ENCODE data around the gene CCDC71L.
"Not testable (repeated sequence)": the region's sequence is repeated elsewhere in the genome, so short reads cannot be mapped to it uniquely, and the experiment has no call there.

The CCDC71L gene

DNA sequence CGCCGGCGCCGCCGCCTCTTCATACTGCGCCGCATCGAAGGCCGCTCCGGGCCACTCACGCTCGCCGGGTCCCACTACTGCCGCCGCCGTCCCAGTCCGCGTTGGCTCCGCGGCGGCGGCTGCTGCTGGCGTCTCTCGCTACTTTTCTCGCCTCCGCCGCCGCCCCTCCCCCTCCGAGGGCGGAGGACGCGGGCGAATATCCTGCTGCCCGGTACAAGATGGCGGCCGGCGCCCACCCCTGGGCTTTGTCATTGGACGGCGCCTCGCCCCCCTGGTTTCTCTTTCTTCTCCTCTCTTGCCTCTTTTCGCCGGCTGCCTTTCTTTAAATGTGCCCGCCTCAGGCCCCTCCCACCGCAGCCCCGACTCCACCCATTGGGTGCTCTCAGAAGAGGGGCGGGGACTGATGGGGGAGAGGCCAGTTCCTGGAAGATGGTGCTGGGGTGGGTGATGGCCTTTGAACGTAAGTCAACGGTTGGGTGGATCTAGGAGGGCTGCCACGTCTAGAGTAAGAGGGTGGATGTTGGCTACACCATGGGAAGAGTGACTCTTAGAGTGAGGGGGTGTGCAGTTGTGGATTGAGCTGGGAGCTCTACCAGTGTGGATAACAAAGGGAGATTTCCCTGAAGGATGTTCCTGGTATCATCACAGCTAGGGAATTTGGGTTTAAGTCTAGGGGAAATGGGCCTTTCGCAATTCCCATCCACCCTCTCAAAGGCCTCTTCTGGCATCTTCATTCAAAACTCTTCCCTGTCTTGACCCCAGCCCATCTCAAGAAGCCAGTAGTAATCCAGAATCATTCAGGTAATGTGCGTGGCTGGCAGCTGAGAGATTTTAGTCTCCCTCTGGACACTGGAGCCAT is at the start of gene CCDC71L:
Gene CCDC71L, minus strand, starts transcription at position 297 of the 859 bp plus-strand sequence. Its CDS starts 262 bp downstream, at position 35.
- H3K9ac ChIP-seq = peak within 1 kb of the TSS; percentile 92
- H3K9me3 ChIP-seq = no peaks in the 10 kb centered on the region
- no peaks in the 10 kb centered on the region for H3K27me3 ChIP-seq
- peak within 1 kb of the TSS; percentile 93 for H3K27ac ChIP-seq
- peaks cover 27% of the 10 kb centered on the region for H3K4me1 ChIP-seq
- H3K4me3 ChIP-seq = peak within 1 kb of the TSS; percentile 91
- peak within 1 kb of the TSS; percentile 91 for H3K4me2 ChIP-seq
- no peaks in the 10 kb centered on the region for H3K36me3 ChIP-seq
- no peaks in the 10 kb centered on the region for H4K20me1 ChIP-seq
- no peak for TF ChIP-seq Cebpa-rat (IDR thresholded peaks at IDR 0.05)

DNA sequence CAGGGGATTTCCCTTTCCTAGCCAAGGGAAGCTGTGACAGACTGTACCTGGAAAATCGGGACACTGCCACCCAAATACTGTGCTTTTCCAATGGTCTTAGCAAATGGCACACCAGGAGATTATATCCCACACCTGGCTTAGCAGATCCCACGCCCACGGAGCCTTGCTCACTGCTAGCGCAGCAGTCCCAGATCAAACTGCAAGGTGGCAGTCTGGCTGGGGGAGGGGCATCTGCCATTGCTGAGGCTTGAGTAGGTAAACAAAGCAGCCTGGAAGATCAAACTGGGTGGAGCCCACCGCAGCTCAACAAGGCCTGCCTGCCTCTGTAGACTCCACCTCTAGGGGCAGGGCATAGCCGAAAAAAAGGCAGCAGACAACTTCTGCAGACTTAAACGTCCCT is 48.6 kb upstream of the CCDC71L start:
- H3K9me3 ChIP-seq, H3K27ac ChIP-seq, H3K27me3 ChIP-seq, H3K4me3 ChIP-seq, H3K4me1 ChIP-seq, H3K36me3 ChIP-seq, H3K4me2 ChIP-seq, H3K9ac ChIP-seq, H4K20me1 ChIP-seq: not testable (repeated sequence)

DNA sequence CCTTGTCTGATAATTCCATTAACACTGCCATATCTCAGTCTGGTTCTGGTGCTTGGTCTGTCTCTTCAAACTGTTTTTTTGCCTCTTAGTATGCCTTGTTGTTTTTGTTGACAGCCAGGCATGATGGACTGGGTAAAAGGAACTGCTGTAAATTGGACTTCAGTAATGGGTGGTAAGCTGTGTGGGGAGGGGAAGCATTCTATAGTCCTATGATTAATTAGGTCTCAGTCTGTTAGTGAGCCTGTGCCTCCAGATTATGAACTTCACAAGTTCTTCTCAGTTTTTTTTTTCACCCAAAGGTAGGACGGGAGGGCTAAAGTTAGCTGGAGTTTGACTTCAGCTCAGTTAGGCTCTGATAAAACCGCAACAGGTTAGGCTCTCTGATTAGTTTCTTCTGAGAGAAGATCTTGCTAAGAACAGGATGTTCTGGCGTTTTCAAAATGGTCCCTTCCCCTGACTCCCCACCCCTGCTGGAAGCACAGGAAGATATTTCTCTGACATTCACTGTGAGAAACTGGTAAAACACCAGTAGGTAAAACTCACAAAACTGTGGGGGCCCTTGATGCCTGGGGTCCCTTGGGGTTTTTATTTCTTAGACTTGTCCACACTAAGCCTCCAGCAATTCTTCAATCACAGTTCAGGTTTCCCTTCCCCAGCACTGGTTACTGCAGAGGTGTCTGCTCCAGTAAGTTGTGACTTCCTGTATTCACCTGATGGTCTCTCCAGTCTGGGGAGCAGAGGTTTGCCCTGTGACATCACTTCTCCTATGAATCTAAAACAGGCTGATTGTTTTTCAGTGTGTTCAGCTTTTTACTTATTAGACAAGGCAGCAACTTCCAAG is 43.3 kb upstream of the CCDC71L start:
- Histone ChIP-seq H3K27ac (no peak overlapping the region), H4K20me1 (no peaks in the 10 kb centered on the region), H3K4me2 (no peak overlapping the region), H3K9ac (no peak overlapping the region), H3K4me3 (no peak overlapping the region), H3K4me1 (no peaks in the 10 kb centered on the region), H3K27me3 (no peaks in the 10 kb centered on the region), H3K9me3 (0 out of 2 replicates have a peak, but pooled peaks cover under 1% of the 10 kb centered on the region), H3K36me3 (no peaks in the 10 kb centered on the region)
- no peak for TF ChIP-seq Cebpa-rat (IDR thresholded peaks at IDR 0.05)

DNA sequence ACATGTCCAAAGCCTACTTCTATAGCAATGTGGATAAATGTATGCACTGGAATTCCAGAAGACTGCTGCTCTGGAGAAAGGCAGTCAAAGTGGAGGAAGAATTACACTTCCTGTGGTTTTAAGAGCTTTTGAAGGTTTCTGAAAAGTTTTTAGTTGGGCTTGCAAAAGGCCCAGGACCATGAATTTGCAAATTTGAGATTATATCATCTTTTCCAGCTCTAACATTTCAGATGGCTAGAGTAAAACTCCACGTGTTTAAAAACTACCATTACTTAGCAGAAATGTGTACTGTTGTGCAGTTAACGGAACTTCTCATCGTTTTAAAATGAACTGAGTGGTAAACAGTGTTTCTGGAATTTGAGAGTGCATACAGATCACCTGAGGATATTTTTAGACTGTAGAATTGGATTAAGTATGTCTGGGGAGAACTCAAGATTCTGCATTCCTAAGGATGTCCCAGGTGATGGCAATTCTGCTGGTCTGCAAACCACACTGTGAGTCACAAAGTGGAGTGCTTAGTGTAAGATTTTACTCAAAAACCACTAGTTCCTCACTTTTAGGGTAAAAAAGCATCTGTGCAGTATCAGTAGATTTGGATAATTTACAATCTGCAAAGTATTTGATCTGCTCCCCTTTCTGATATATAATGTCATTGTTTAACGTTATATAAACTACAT is 32.9 kb upstream of the CCDC71L start:
- Histone ChIP-seq H3K9me3 (peaks cover 8% of the 10 kb centered on the region; the same call in 1 of the 2 replicates), H4K20me1 (no peaks in the 10 kb centered on the region), H3K4me3 (no peak overlapping the region), H3K27me3 (no peaks in the 10 kb centered on the region), H3K4me1 (peaks cover 3% of the 10 kb centered on the region; the same call in 1 of the 2 replicates), H3K36me3 (no peaks in the 10 kb centered on the region), H3K4me2 (no peak overlapping the region), H3K27ac (no peak overlapping the region), H3K9ac (no peak overlapping the region)
- TF ChIP-seq Cebpa-rat (IDR thresholded peaks at IDR 0.05) = no peak

DNA sequence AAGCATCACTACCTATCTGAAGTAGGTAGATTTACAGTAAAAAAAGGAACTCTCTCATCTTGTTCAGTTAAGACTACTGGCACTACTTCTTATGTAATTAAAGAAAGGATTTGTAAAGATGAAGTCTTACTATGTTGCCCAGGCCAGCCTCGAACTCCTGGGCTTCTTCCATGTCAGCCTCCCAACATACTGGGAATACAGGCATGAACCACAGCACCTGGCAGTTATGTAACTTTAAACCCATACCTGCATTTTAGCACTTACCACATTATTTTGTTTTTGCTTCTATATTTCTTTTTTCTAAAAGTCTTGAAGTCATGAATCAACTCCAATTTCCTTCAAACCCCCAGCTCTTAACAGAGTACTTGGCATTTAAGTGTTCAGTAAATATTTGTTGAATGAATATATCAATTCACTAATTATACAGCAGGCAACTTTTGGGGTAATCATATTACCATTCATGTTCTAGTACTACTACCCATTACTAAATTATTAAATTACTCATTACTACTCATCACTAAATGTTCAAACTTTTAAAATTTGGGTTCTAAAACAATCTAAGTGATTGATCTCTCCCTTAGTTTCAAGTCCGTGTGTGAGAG is 31.6 kb upstream of the CCDC71L start:
- Histone ChIP-seq H3K9ac (no peak overlapping the region), H3K4me3 (no peak overlapping the region), H3K27ac (no peak overlapping the region), H3K4me1 (peaks cover 3% of the 10 kb centered on the region; the same call in 1 of the 2 replicates), H4K20me1 (no peaks in the 10 kb centered on the region), H3K4me2 (no peak overlapping the region), H3K9me3 (peaks cover 8% of the 10 kb centered on the region; the same call in 1 of the 2 replicates), H3K36me3 (no peaks in the 10 kb centered on the region), H3K27me3 (no peaks in the 10 kb centered on the region)
- no peak for TF ChIP-seq Cebpa-rat (IDR thresholded peaks at IDR 0.05)

DNA sequence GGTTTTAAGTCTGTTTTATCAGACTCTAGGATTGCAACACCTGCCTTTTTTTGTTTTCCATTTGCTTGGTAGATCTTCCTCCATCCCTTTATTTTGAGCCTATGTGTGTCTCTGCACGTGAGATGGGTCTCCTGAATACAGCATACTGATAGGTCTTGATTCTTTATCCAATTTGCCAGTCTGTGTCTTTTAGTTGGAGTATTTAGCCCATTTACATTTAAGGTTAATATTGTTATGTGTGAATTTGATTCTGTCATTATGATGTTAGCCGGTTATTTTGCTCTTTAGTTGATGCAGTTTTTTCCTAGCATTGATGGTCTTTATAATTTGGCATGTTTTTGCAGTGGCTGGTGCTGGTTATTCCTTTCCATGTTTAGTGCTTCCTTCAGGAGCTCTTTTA is 27.2 kb upstream of the CCDC71L start:
- H3K36me3 ChIP-seq, H3K27ac ChIP-seq, H4K20me1 ChIP-seq, H3K4me1 ChIP-seq, H3K27me3 ChIP-seq, H3K9ac ChIP-seq, H3K4me2 ChIP-seq, H3K9me3 ChIP-seq, H3K4me3 ChIP-seq: not testable (repeated sequence)

DNA sequence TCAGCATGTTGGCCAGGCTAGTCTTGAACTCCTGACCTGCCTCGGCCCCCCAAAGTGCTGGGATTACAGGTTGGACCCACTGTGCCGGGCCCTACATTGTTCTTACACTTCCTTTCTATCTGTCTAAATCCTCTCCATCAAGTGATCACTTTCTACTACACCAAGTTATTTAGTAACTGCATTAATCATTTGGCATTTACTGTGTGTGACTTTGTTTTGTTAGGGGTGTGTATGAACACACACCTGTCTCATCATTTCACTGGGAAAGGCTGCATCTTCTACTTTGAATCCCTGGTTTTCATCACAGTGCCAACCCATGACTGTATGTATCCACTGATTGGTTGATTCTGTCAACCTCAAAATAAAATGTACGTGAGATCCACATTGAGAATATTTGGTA is 23.0 kb upstream of the CCDC71L start:
- no peak for TF ChIP-seq Cebpa-rat (IDR thresholded peaks at IDR 0.05)
- Histone ChIP-seq H3K27me3 (no peaks in the 10 kb centered on the region), H3K4me3 (no peak overlapping the region), H3K36me3 (no peaks in the 10 kb centered on the region), H3K9ac (no peak overlapping the region), H3K4me1 (no peaks in the 10 kb centered on the region), H4K20me1 (no peaks in the 10 kb centered on the region), H3K27ac (no peak overlapping the region), H3K4me2 (no peak overlapping the region), H3K9me3 (no peaks in the 10 kb centered on the region)

DNA sequence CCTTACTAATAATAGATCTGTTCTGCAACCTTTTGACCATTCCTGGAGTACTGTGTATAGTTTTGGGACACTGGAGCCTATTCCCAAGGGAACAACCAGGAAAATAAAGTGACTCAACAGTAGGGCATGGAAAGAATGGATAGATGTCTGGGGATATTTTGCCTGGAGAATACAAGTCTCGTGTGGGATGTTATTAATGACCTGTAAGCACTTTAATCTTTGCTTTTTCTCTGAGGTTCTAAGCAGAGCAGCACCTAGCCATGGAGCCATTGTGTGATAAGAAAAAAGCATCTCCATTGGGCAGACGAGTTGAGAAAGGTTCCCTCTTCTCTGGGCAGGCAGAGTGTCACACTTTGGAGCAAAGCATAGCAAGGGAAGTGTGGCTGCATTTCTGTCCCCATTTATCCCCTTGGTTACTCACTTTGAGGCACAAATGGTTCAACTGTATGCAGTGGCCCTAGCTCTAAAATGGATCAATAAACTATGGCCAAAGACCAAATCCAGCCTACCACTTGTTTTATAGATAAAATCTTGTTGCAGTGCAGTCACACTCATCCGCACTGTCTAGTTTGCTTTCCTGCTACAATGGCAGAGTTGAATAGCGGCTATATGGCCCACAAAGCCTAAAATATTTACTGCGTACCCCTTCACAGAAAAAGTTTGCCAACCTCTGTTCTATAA is 21.0 kb upstream of the CCDC71L start:
- no peaks in the 10 kb centered on the region for H3K27me3 ChIP-seq
- H3K9me3 ChIP-seq = no peaks in the 10 kb centered on the region
- H3K4me1 ChIP-seq = no peaks in the 10 kb centered on the region
- TF ChIP-seq Cebpa-rat (IDR thresholded peaks at IDR 0.05) = no peak
- H4K20me1 ChIP-seq = no peaks in the 10 kb centered on the region
- no peak overlapping the region for H3K27ac ChIP-seq
- no peak overlapping the region for H3K4me3 ChIP-seq
- no peak overlapping the region for H3K9ac ChIP-seq
- no peaks in the 10 kb centered on the region for H3K36me3 ChIP-seq
- no peak overlapping the region for H3K4me2 ChIP-seq
